OCI-LY7 (cell line): ENCODE results near the gene MEGF6. TPM values are rescaled to one million over a fixed set of nuclear protein-coding genes. Genes with fewer than 3 reads are reported as not detected.

Source experiments
- BruUV-seq: library from RNA; stranded (reverse); fragments of 400-500 nt; replicated peaks from 2 replicates; lab custom pipeline; 2021; lab: Mats Ljungman, UMichigan
- CTCF ChIA-PET: fragments of 300-600 bp; sonication (Branson Sonifier 250); formaldehyde crosslinking; loops from one replicate; lab custom pipeline; 2022; ENCODE audit warnings: antibody characterized with exemption; ENCODE audit not compliant: unreplicated experiment; lab: Charles Lee
- POLR2A ChIA-PET: fragments of 300-600 bp; sonication (Branson Sonifier 250); formaldehyde crosslinking; loops from one replicate; lab custom pipeline; 2022; ENCODE audit warnings: antibody characterized with exemption; lab: Charles Lee
- DNase-seq: peaks from one replicate; pipeline ENCODE4 v3.0.0-alpha.2; 2015; ENCODE audit warnings: low spot score
- H2AFZ ChIP-seq: fragments of 200-600 bp; sonication (generic), shearing (Covaris generic); 2 replicates; pipeline ENCODE4 v1.6.1; 2014; ENCODE audit warnings: mild to moderate bottlenecking, antibody characterized with exemption, low read length, moderate library complexity
- H3K27ac ChIP-seq: fragments of 200-600 bp; sonication (generic); 2 replicates; pipeline ENCODE4 v1.5.1; 2014; ENCODE audit warnings: mixed run types, low read depth, mild to moderate bottlenecking, moderate library complexity, low read length, inconsistent platforms; ENCODE audit not compliant: poor library complexity, severe bottlenecking
- H3K36me3 ChIP-seq: fragments of 200-600 bp; sonication (generic); 2 replicates; pipeline ENCODE4 v1.6.1; 2014; ENCODE audit warnings: mild to moderate bottlenecking, antibody characterized with exemption, low read length, moderate library complexity, mixed read lengths; ENCODE audit not compliant: insufficient read depth
- H3K4me1 ChIP-seq: fragments of 200-600 bp; sonication (generic); 2 replicates; pipeline ENCODE4 v1.5.1; 2014; ENCODE audit warnings: mild to moderate bottlenecking, low read length; ENCODE audit not compliant: insufficient read depth, poor library complexity, severe bottlenecking
- H3K4me2 ChIP-seq: fragments of 200-600 bp; sonication (generic); 2 replicates; pipeline ENCODE4 v1.6.1; 2014; ENCODE audit warnings: mild to moderate bottlenecking, low read length
- H3K4me3 ChIP-seq: fragments of 200-600 bp; sonication (generic); 2 replicates; pipeline ENCODE4 v1.5.1; 2014; ENCODE audit warnings: mild to moderate bottlenecking, low read depth, low read length; ENCODE audit not compliant: poor library complexity, severe bottlenecking
- H3K79me2 ChIP-seq: fragments of 200-600 bp; sonication (generic); 2 replicates; pipeline ENCODE4 v1.6.1; 2016; ENCODE audit warnings: low read depth, mild to moderate bottlenecking, low read length, moderate library complexity, mixed read lengths; ENCODE audit not compliant: insufficient read depth
- H3K9me2 ChIP-seq: fragments of 200-600 bp; sonication (generic); 2 replicates; pipeline ENCODE4 v1.6.1; 2016; ENCODE audit warnings: mild to moderate bottlenecking, low read length, mixed read lengths; ENCODE audit not compliant: insufficient read depth
- H3K9me3 ChIP-seq: fragments of 200-600 bp; sonication (generic); 2 replicates; pipeline ENCODE4 v1.6.1; 2014; ENCODE audit warnings: mild to moderate bottlenecking, mixed run types, low read length, mixed read lengths
- H4K20me1 ChIP-seq: fragments of 200-600 bp; sonication (generic); 2 replicates; pipeline ENCODE4 v1.6.1; 2014; ENCODE audit warnings: mild to moderate bottlenecking, antibody characterized with exemption, low read length, moderate library complexity, mixed read lengths; ENCODE audit not compliant: insufficient read depth
- EZH2phosphoT487 ChIP-seq: fragments of 200-600 bp; sonication (generic); IDR thresholded peaks from 2 replicates; pipeline ENCODE4 v1.6.1; 2018; ENCODE audit warnings: low read depth, borderline replicate concordance, mild to moderate bottlenecking, mixed run types, antibody characterized with exemption, low read length, moderate library complexity, mixed read lengths
- intact Hi-C: fragments of 100-400 bp; cut with micrococcal nuclease; formaldehyde crosslinking; loops from one replicate; pipeline ENCODE4 v1.10.0; 2022; ENCODE audit not compliant: unreplicated experiment
- total RNA-seq, 2 experiments: library from RNA; depleted of rRNA in 1 of 2; stranded (reverse); fragments of >200 nt in 1 of 2; shearing (Covaris generic) in 1 of 2; gene quantifications; 2 replicates each; pipeline ENCODE4 v1.2.3, GENCODE V29; 2014 to 2022
- TF ChIP-seq, protein P1 (sequence below): fragments of 200-600 bp; sonication (generic); conservative IDR thresholded peaks from 2 replicates; pipeline ENCODE4 v1.5.1; 2014; ENCODE audit warnings: mild to moderate bottlenecking, antibody characterized with exemption, low read length, moderate library complexity, mixed read lengths

The MEGF6 gene
- total RNA-seq, 2 experiments from 2014 or later = 0.15 to 0.32 TPM

DNA sequence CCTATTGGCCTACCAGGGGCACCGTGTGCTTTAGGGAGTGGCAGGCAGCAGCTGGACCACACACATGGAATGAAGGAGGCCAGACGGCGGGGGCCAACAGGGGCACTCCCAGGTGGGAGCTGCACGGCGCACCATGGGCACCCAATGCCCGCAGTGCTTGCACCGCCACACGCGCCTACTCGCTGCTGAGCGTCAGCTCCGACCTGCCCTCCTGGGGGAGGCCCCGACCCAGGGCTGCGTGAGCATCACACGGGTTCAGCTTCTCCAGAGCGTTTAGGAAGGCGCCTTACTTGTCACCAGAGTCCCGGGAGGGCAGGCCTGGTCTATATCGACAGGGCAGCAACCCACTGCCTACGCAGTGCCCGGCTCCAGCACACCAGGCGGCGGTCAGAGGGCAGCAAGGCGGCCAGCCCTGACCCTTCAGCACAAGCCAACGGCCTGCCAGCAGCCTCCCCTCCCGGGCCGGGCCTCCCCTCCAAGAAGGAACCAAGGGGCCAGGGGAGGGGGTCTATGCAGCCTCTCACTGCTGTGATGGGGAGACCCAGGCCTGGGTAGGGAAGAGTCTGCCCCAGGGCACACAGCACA lies 91.9 kb downstream of the MEGF6 start:
- Histone ChIP-seq H3K27ac (no peak overlapping the region), H3K4me2 (no peak overlapping the region), H3K36me3 (no peaks in the 10 kb centered on the region), H3K9me2 (no peaks in the 10 kb centered on the region), H4K20me1 (no peaks in the 10 kb centered on the region), H3K4me1 (no peaks in the 10 kb centered on the region), H3K79me2 (no peaks in the 10 kb centered on the region), H2AFZ (no peak overlapping the region), H3K9me3 (no peaks in the 10 kb centered on the region), H3K4me3 (no peak overlapping the region)
- TF ChIP-seq, protein P1, sequence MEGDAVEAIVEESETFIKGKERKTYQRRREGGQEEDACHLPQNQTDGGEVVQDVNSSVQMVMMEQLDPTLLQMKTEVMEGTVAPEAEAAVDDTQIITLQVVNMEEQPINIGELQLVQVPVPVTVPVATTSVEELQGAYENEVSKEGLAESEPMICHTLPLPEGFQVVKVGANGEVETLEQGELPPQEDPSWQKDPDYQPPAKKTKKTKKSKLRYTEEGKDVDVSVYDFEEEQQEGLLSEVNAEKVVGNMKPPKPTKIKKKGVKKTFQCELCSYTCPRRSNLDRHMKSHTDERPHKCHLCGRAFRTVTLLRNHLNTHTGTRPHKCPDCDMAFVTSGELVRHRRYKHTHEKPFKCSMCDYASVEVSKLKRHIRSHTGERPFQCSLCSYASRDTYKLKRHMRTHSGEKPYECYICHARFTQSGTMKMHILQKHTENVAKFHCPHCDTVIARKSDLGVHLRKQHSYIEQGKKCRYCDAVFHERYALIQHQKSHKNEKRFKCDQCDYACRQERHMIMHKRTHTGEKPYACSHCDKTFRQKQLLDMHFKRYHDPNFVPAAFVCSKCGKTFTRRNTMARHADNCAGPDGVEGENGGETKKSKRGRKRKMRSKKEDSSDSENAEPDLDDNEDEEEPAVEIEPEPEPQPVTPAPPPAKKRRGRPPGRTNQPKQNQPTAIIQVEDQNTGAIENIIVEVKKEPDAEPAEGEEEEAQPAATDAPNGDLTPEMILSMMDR = no peak
- TF ChIP-seq EZH2phosphoT487 = no peak
- no TSS peak for BruUV-seq
- POLR2A ChIA-PET = interaction anchor here (0.6 kb wide), 1 partner anchor 8 kb away, joined by 3 read pairs; no protein-coding TSS in a partner anchor
- intact Hi-C loops = no loop called here
- CTCF ChIA-PET = no interaction called here
- no peak for DNase-seq

DNA sequence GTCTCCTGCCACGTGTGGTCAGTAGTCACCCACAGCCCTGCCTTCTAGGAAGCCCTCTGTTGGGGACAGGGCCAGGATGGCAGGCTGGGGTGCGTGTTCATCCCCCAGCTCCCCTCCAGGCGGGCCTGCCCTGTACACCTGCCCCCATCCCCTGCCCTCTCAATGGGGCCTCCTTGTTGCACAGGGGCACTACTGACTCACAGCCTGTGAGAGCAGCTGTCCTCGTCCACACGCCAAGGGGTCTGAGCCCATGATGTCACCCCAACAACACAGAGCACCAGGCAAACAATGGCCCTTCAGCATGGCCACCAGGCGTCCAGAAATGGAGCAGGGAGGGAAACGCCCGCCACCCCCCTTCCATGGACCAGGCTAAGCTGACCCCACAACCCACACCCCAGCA lies 92.6 kb downstream of the MEGF6 start:
- no TSS peak for BruUV-seq
- no peaks in the 10 kb centered on the region for H3K4me1 ChIP-seq
- no peaks in the 10 kb centered on the region for H4K20me1 ChIP-seq
- H3K4me3 ChIP-seq = no peak overlapping the region
- H2AFZ ChIP-seq = no peak overlapping the region
- CTCF ChIA-PET = no interaction called here
- H3K79me2 ChIP-seq = no peaks in the 10 kb centered on the region
- no peak for DNase-seq
- POLR2A ChIA-PET = interaction anchor here (0.6 kb wide), 1 partner anchor 9 kb away, joined by 3 read pairs; no protein-coding TSS in a partner anchor
- H3K9me2 ChIP-seq = no peaks in the 10 kb centered on the region
- intact Hi-C loops = no loop called here
- H3K9me3 ChIP-seq = no peaks in the 10 kb centered on the region
- TF ChIP-seq, protein P1 = no peak
- no peak for TF ChIP-seq EZH2phosphoT487
- H3K36me3 ChIP-seq = no peaks in the 10 kb centered on the region
- H3K4me2 ChIP-seq = no peak overlapping the region
- H3K27ac ChIP-seq = no peak overlapping the region

DNA sequence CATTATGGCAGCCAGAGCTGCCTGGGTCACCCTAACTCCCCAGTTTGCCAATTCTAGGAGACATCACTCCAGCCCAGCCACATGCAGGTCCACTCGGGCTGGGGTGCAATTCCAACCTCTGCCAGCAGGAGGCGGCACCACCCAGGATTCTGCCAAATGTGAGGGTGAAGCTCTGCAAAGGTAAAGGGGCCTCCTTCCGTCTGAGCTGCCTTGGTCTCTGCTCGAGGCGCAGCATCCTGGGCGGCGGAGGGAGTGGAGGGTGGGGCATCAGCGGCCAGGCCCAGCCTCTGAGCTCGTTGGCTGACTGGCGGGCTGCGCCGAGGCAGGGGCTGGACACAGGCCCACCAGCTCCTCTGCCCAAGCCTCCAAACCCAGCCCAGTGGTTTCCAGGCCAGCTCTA lies 93.1 kb downstream of the MEGF6 start:
- H3K79me2 ChIP-seq = no peaks in the 10 kb centered on the region
- H2AFZ ChIP-seq = no peak overlapping the region
- no peak overlapping the region for H3K27ac ChIP-seq
- no TSS peak for BruUV-seq
- no peak overlapping the region for H3K4me2 ChIP-seq
- TF ChIP-seq, protein P1 = peak; percentile 69
- no peak for TF ChIP-seq EZH2phosphoT487
- DNase-seq = no peak
- ChIA-PET CTCF (no interaction called here), POLR2A (no interaction called here)
- no peaks in the 10 kb centered on the region for H3K4me1 ChIP-seq
- H3K9me3 ChIP-seq = no peaks in the 10 kb centered on the region
- intact Hi-C loops = no loop called here
- no peak overlapping the region for H3K4me3 ChIP-seq
- H3K9me2 ChIP-seq = no peaks in the 10 kb centered on the region
- H3K36me3 ChIP-seq = no peaks in the 10 kb centered on the region
- no peaks in the 10 kb centered on the region for H4K20me1 ChIP-seq
